Transverse colon (tissue), 4 donors: Measurements from ENCODE around the gene SUGCT. TPM values are rescaled to one million over a fixed set of nuclear protein-coding genes. Genes with fewer than 3 reads are reported as not detected.

Experiments used
- DNase-seq: peaks from one replicate; pipeline ENCODE4 v3.0.0-alpha.2; 2019
- H3K27ac ChIP-seq, 4 donors: fragments of 200-600 bp; sonication (generic); 2 replicates each; pipeline ENCODE4 v1.5.1; 2016 to 2018; ENCODE audit warnings: inconsistent platforms in 4 of 4
- H3K27me3 ChIP-seq: fragments of 200-600 bp; sonication (generic); 2 replicates; pipeline ENCODE4 v1.5.1; 2017; ENCODE audit warnings: inconsistent platforms
- H3K36me3 ChIP-seq, 4 donors: fragments of 200-600 bp; sonication (generic); 2 replicates each; pipeline ENCODE4 v1.5.1; 2017 to 2019; ENCODE audit warnings: inconsistent platforms in 4 of 4
- H3K4me1 ChIP-seq, 4 donors: fragments of 200-600 bp; sonication (generic); 2 replicates each; pipeline ENCODE4 v1.5.1; 2017 to 2020; ENCODE audit warnings: inconsistent platforms in 4 of 4
- H3K4me3 ChIP-seq, 4 donors: fragments of 200-600 bp; sonication (generic); 1 replicate in 1 of 4; 2 replicates in 3 of 4; pipeline versions ENCODE4 v1.5.1 to v1.6.1; 2017 to 2019; ENCODE audit warnings: inconsistent platforms in 4 of 4
- H3K9me3 ChIP-seq, 2 donors: fragments of 200-600 bp; sonication (generic); 2 replicates each; pipeline ENCODE4 v1.5.1; 2017 to 2019; ENCODE audit warnings: inconsistent platforms in 2 of 2
- CTCF ChIP-seq, 5 experiments: fragments of 200-600 bp in 3 of 5; fragments of 450-650 bp in 2 of 5; sonication (generic) in 3 of 5; IDR thresholded peaks; 1 replicate in 2 of 5; 2 replicates in 3 of 5; pipeline ENCODE4 v1.5.1; 2016 to 2017; ENCODE audit warnings: antibody characterized with exemption in 5 of 5, inconsistent platforms in 3 of 5, mild to moderate bottlenecking in 2 of 5, moderate library complexity in 1 of 5
- EP300 ChIP-seq: sonication (generic); formaldehyde crosslinking; IDR thresholded peaks from one replicate; pipeline ENCODE4 v1.6.1; 2017; ENCODE audit warnings: antibody characterized with exemption, low read depth
- POLR2A ChIP-seq: fragments of 450-650 bp; IDR thresholded peaks from one replicate; pipeline ENCODE4 v1.6.1; 2016; ENCODE audit warnings: antibody characterized with exemption, mild to moderate bottlenecking, moderate library complexity
- POLR2AphosphoS5 ChIP-seq, 3 donors: sonication (generic); formaldehyde crosslinking; IDR thresholded peaks; one replicate each; pipeline ENCODE4 v1.6.1; 2016; ENCODE audit warnings: antibody characterized with exemption in 3 of 3
- WGBS, 2 donors: methylation state at CpG; one replicate each; pipeline ENCODE4 v1.1.5; 2018; ENCODE audit warnings: low coverage in 1 of 2; 5-methylcytosine and 5-hydroxymethylcytosine counted together
- in situ Hi-C, 4 donors: fragments of 200-750 bp; cut with MboI; loops; one replicate each; pipeline versions ENCODE4 v1.15.0 to v1.15.1; 2017; ENCODE audit warnings: low sequenced_read_pairs in 3 of 4, low pct_ligation_motif_present in 1 of 4, low pct_unique_long_range_greater_than_20kb in 1 of 4
- intact Hi-C: fragments of 100-400 bp; cut with DNase I; formaldehyde crosslinking; loops from one replicate; pipeline ENCODE4 v1.15.1; 2023; ENCODE audit warnings: low total_unique reads
- total RNA-seq, 4 donors: library from RNA; depleted of rRNA; stranded (reverse); fragments of >200 nt; gene quantifications; one replicate each; pipeline ENCODE4 v1.1.0, GENCODE V29; 2016

Gene SUGCT
- total RNA-seq, 4 donors from 2014 or later: 2.6 to 44.5 (median 15.9) TPM

DNA sequence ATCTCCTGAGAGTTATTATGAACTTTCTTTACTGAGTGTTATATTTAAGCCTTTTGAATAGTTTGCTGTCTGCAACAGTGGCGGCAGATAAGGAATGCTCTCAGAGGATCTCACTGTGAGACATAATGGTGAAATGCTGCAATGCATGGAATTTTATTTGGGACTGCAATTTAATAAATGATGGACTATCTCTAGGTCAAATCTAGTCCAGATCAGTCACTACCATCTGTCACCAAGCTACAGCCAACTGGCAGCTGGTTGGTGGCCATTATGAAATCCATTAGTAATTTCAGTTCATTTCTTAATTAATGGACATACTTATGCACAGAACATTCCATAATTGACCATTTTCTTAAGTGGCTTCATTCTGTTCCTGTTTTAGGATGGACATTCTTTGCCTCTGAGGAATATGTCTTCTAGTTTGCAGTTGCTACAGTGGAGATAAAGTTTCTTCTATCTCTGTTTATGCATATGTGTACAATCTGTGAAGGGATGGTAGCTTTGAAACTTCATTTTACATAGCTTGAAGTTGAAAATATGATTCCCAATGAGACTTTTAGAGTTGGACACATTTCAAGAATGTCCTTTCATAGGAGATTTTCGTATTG lies 586.6 kb downstream of the SUGCT start:
- Histone ChIP-seq H3K27me3 (no peaks in the 10 kb centered on the region), H3K9me3 (no peaks in the 10 kb centered on the region), H3K27ac (no peak overlapping the region), H3K4me3 (no peak overlapping the region), H3K36me3 (no peaks in the 10 kb centered on the region), H3K4me1 (no peaks in the 10 kb centered on the region)
- 82 to 90% methylated on average over 2 of the region's 2 CpGs for whole genome bisulfite sequencing, 2 donors
- in situ Hi-C loops: no loop called here
- intact Hi-C loops: no loop called here
- no peak for DNase-seq
- no peak for TF ChIP-seq POLR2A
- TF ChIP-seq CTCF (IDR thresholded peaks at IDR 0.05): no peak
- no peak for TF ChIP-seq EP300
- no peak for TF ChIP-seq POLR2AphosphoS5 (IDR thresholded peaks at IDR 0.05)

DNA sequence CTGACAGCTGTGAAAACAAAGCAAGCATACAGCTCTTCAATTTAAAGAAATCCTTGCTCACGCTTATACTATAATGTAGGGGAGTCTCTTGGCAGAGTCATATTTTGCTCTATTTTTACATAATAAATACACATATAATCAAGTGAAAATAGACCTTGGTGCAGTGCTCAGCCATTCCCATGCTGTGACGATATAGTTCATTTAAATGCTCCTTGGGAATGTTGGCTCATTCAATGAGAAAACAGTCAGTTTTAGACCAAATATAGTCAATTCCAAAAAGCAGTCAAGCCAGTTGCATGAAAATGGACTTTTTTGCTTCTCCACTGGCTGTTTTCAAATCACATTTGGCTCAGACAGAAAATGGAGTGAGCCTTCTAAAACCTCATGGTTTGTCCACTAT lies 587.4 kb downstream of the SUGCT start:
- Histone ChIP-seq H3K36me3 (no peaks in the 10 kb centered on the region), H3K27ac (no peak overlapping the region), H3K27me3 (no peaks in the 10 kb centered on the region), H3K4me3 (no peak overlapping the region), H3K9me3 (no peaks in the 10 kb centered on the region), H3K4me1 (no peaks in the 10 kb centered on the region)
- intact Hi-C loops: no loop called here
- DNase-seq: no peak
- in situ Hi-C loops: no loop called here
- 79 to 94% methylated on average over 2 of the region's 2 CpGs for WGBS, 2 donors
- TF ChIP-seq POLR2AphosphoS5 (IDR thresholded peaks at IDR 0.05): no peak
- no peak for TF ChIP-seq CTCF (IDR thresholded peaks at IDR 0.05)
- TF ChIP-seq POLR2A: no peak

GRCh38 chr7:40723829-40724228 lies 589.0 kb downstream of the SUGCT start:
- no peaks in the 10 kb centered on the region for H3K4me1 ChIP-seq
- in situ Hi-C loops: no loop called here
- WGBS, 2 donors: 78 to 85% methylated on average over 2 of the region's 2 CpGs
- no peak overlapping the region for H3K27ac ChIP-seq
- H3K9me3 ChIP-seq: no peaks in the 10 kb centered on the region
- intact Hi-C loops: no loop called here
- H3K4me3 ChIP-seq: no peak overlapping the region
- DNase-seq: no peak
- H3K27me3 ChIP-seq: no peaks in the 10 kb centered on the region
- no peak for TF ChIP-seq EP300
- no peak for TF ChIP-seq CTCF (IDR thresholded peaks at IDR 0.05)
- TF ChIP-seq POLR2A: no peak
- TF ChIP-seq POLR2AphosphoS5 (IDR thresholded peaks at IDR 0.05): no peak
- H3K36me3 ChIP-seq: no peaks in the 10 kb centered on the region

DNA sequence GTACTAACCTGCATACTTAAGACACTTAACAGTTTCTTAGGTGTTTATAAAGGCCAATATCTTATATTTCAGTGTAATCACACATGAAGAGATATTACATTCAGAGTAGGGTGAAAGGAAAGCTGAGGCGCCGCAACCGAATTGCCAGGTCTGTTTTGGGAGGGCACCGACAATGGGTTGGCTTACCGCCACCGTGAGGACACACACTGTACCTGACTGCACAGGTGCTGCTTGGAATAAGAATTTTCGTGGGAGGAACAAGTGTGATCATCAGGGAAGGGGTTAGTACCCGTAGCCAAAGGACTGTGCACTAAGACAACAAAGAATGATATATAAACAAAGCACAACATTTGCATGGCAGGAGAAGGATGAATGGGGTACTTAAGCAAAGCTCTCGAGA lies 591.8 kb downstream of the SUGCT start:
- in situ Hi-C loops: no loop called here

More for the DNA sequence above, 591.8 kb downstream of the SUGCT start:
- no peaks in the 10 kb centered on the region for H3K36me3 ChIP-seq
- H3K4me3 ChIP-seq: no peak overlapping the region
- no peak overlapping the region for H3K27ac ChIP-seq
- intact Hi-C loops: no loop called here
- H3K9me3 ChIP-seq: no peaks in the 10 kb centered on the region
- no peak for TF ChIP-seq POLR2A
- no peak for TF ChIP-seq EP300
- TF ChIP-seq POLR2AphosphoS5 (IDR thresholded peaks at IDR 0.05): no peak
- TF ChIP-seq CTCF (IDR thresholded peaks at IDR 0.05): no peak
- 89 to 90% methylated on average over 7 to 9 of the region's 9 CpGs for WGBS, 2 donors
- no peak for DNase-seq
- H3K4me1 ChIP-seq: no peaks in the 10 kb centered on the region
- H3K27me3 ChIP-seq: no peaks in the 10 kb centered on the region
